Inferior parietal cortex (tissue), 1 donor: ENCODE data around the gene CYP2W1.

Source experiments
- DNase-seq: peaks from one replicate; pipeline ENCODE4 v3.0.0-alpha.2; 2016; ENCODE audit errors: extremely low spot score

Gene CYP2W1

GRCh38 chr7:1015196-1016121 lies 32.5 kb downstream of the CYP2W1 start:
- no peak for DNase-seq

GRCh38 chr7:1016577-1017531 lies 33.9 kb downstream of the CYP2W1 start:
- no peak for DNase-seq

GRCh38 chr7:1017586-1018333 lies 34.8 kb downstream of the CYP2W1 start:
- DNase-seq: no peak

- DNase-seq: no peak
These were observed 35.3 kb downstream of the CYP2W1 start for GRCh38 chr7:1018334-1018695.

GRCh38 chr7:1019255-1019785 lies 36.3 kb downstream of the CYP2W1 start:
- DNase-seq: no peak

- DNase-seq: no peak
These were observed 37.0 kb downstream of the CYP2W1 start for GRCh38 chr7:1019789-1020610.

GRCh38 chr7:1020849-1021251 lies 37.9 kb downstream of the CYP2W1 start:
- DNase-seq: no peak

- no peak for DNase-seq
These were observed 38.4 kb downstream of the CYP2W1 start for GRCh38 chr7:1021366-1021765.

GRCh38 chr7:1021931-1022330 lies 39.0 kb downstream of the CYP2W1 start:
- DNase-seq: no peak

- no peak for DNase-seq
These were observed 39.4 kb downstream of the CYP2W1 start for GRCh38 chr7:1022356-1022755.

- DNase-seq: no peak
These were observed 40.0 kb downstream of the CYP2W1 start for GRCh38 chr7:1022801-1023465.

- DNase-seq: no peak
These were observed 41.4 kb downstream of the CYP2W1 start for GRCh38 chr7:1024331-1024841.

GRCh38 chr7:1024876-1025742 lies 42.1 kb downstream of the CYP2W1 start:
- DNase-seq: no peak

- no peak for DNase-seq
These were observed 43.0 kb downstream of the CYP2W1 start for GRCh38 chr7:1025743-1026581.

- no peak for DNase-seq
These were observed 43.8 kb downstream of the CYP2W1 start for GRCh38 chr7:1026721-1027161.

- DNase-seq: no peak
These were observed 44.5 kb downstream of the CYP2W1 start for GRCh38 chr7:1027242-1028043.
